Measurements from ENCODE around the gene TNS3.

TNS3 gene

GRCh38 chr7:47390914-47391313, 191.0 kb downstream of the TNS3 start:
- no peak for DNase-seq
- no peaks in the 10 kb centered on the region for H3K4me1 Mint-ChIP-seq (ENCODE audit: low read depth in 2 of 2)
- no peak overlapping the region for H3K27ac Mint-ChIP-seq
- no peak for ATAC-seq (replicated peaks)
- H3K36me3 Mint-ChIP-seq (ENCODE audit: insufficient read depth): no peaks in the 10 kb centered on the region
- no peak overlapping the region for H3K4me3 Mint-ChIP-seq
- peaks cover 4 to 5% of the 10 kb centered on the region in 2 donors for H3K9me3 Mint-ChIP-seq
- peaks cover 0 to 10% of the 10 kb centered on the region in 2 donors for H3K27me3 Mint-ChIP-seq

GRCh38 chr7:47389923-47390630, 191.8 kb downstream of the TNS3 start:
- no peaks in the 10 kb centered on the region for H3K36me3 Mint-ChIP-seq (ENCODE audit: insufficient read depth)
- ATAC-seq (replicated peaks) (no peak), DNase-seq (no peak)
- peaks cover 0 to 13% of the 10 kb centered on the region in 2 donors for H3K27me3 Mint-ChIP-seq
- no peaks in the 10 kb centered on the region for H3K4me1 Mint-ChIP-seq (ENCODE audit: low read depth in 2 of 2)
- H3K9me3 Mint-ChIP-seq: peaks cover 2 to 13% of the 10 kb centered on the region in 2 donors
- no peak overlapping the region for H3K4me3 Mint-ChIP-seq
- H3K27ac Mint-ChIP-seq: no peak overlapping the region

- Mint-ChIP-seq H3K36me3 (ENCODE audit: insufficient read depth) (no peaks in the 10 kb centered on the region), H3K4me3 (no peak overlapping the region), H3K9me3 (peaks cover 0 to 21% of the 10 kb centered on the region in 2 donors), H3K27ac (no peak overlapping the region), H3K27me3 (peaks cover 0 to 13% of the 10 kb centered on the region in 2 donors), H3K4me1 (ENCODE audit: low read depth in 2 of 2) (no peaks in the 10 kb centered on the region)
- ATAC-seq (replicated peaks): no peak
- DNase-seq: no peak
Observed at GRCh38 chr7:47389171-47389922, 192.6 kb downstream of the TNS3 start.

DNA sequence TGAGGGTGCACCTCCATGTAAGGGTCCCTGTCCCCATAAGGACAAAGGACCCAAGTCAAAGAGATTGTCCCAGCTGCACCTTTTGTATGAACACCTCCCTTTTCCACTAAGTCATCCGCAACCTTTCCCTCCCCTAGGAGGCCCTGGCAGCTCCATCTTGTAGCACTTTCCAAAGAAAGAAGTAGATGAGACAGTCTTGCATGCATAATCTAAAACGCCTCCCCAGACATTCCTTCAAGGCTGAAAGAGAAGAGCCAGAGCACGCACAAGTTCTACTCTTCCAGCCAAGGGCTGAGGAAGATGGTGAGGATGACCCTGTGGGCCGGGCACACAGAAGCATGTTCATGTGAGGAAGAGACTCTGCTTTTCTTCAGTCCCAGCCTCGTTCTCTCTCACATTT, 194.4 kb downstream of the TNS3 start:
- no peak for DNase-seq
- H3K27ac Mint-ChIP-seq: no peak overlapping the region
- H3K4me1 Mint-ChIP-seq (ENCODE audit: low read depth in 2 of 2): no peaks in the 10 kb centered on the region
- peaks cover 0 to 32% of the 10 kb centered on the region in 2 donors for H3K9me3 Mint-ChIP-seq
- H3K27me3 Mint-ChIP-seq: peaks cover 0 to 13% of the 10 kb centered on the region in 2 donors
- H3K4me3 Mint-ChIP-seq: no peak overlapping the region
- no peaks in the 10 kb centered on the region for H3K36me3 Mint-ChIP-seq (ENCODE audit: insufficient read depth)
- no peak for ATAC-seq (replicated peaks)

DNA sequence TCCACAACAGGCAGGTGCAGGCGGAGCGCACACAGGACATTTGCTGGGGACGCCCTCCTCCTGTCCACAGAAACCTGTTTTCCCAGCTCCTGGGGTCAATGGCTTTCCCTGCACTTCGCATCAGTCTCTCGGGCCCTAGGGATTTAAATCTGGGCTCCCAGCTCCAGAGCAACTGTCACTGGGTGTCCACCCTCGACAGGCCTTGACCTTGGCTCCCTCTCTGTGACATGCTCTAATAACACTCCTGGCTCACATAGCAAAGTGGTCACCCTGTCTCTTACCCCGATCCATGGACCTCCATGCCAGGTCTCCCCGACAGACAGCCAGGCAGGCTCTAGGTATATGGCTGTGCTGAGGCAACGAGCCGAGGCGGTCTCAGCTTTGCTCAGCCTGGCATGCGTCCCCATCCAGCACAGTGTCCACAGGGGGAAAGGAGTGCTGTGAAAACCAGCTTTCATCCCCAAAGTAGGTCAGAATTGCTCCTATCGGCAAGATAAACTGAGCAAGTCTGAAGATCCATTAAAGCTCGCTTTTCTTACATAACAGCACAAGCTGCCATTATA, 195.6 kb downstream of the TNS3 start:
- peaks cover 0 to 33% of the 10 kb centered on the region in 2 donors for H3K9me3 Mint-ChIP-seq
- H3K4me1 Mint-ChIP-seq (ENCODE audit: low read depth in 2 of 2): no peaks in the 10 kb centered on the region
- no peak for ATAC-seq (replicated peaks)
- DNase-seq: no peak
- H3K36me3 Mint-ChIP-seq (ENCODE audit: insufficient read depth): no peaks in the 10 kb centered on the region
- peaks cover 0 to 13% of the 10 kb centered on the region in 2 donors for H3K27me3 Mint-ChIP-seq
- H3K4me3 Mint-ChIP-seq: no peak overlapping the region
- no peak overlapping the region for H3K27ac Mint-ChIP-seq

- ATAC-seq (replicated peaks) (no peak), DNase-seq (no peak)
- Mint-ChIP-seq H3K27ac (no peak overlapping the region), H3K4me1 (ENCODE audit: low read depth in 2 of 2) (no peaks in the 10 kb centered on the region), H3K36me3 (ENCODE audit: insufficient read depth) (no peaks in the 10 kb centered on the region), H3K4me3 (no peak overlapping the region), H3K9me3 (peaks cover 0 to 33% of the 10 kb centered on the region in 2 donors), H3K27me3 (peaks cover 0 to 13% of the 10 kb centered on the region in 2 donors)
Observed at GRCh38 chr7:47385536-47386125, 196.3 kb downstream of the TNS3 start.

GRCh38 chr7:47384755-47385535, 197.0 kb downstream of the TNS3 start:
- H3K4me1 Mint-ChIP-seq (ENCODE audit: low read depth in 2 of 2): no peaks in the 10 kb centered on the region
- H3K9me3 Mint-ChIP-seq: peaks cover 0 to 33% of the 10 kb centered on the region in 2 donors
- H3K36me3 Mint-ChIP-seq (ENCODE audit: insufficient read depth): no peaks in the 10 kb centered on the region
- ATAC-seq (replicated peaks): no peak
- no peak overlapping the region for H3K27ac Mint-ChIP-seq
- peaks cover 0 to 13% of the 10 kb centered on the region in 2 donors for H3K27me3 Mint-ChIP-seq
- H3K4me3 Mint-ChIP-seq: no peak overlapping the region
- DNase-seq: no peak

DNA sequence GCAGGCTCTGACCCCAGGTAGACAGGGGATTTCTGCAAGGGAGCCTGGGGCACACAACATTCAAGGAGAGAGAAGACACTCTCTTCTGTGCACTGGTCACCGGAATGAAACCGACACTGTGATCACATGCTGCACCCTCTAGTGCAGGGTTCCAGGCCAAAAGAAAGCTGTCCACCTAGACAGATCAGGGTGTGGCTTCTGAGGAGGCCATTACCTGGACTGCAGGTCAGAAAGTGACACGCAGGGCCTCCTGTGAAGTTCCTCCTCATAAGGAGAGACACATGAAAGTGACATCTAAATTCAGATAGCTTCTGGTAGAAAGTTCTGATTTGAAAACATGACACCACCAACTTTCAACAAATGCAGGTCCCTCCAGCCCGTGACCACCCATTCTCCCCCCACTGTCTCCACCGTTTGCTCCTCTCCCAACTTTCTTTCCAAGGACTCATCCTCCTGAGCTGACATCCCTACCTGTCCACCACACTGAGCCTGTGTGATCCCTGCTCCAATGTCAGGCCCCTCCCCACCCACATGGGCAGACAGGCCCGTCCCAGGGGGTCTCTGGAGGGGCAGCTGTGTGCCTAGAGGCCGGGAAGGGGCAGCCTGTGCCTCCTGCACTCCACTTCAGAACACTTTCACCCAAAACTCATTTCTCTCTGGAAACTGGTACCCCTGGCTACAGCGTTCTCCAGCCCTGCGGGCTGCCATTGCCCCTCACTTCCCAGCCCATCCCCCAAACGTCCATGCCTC, 198.0 kb downstream of the TNS3 start:
- no peak for DNase-seq
- H3K27ac Mint-ChIP-seq: no peak overlapping the region
- H3K4me1 Mint-ChIP-seq (ENCODE audit: low read depth in 2 of 2): no peaks in the 10 kb centered on the region
- H3K27me3 Mint-ChIP-seq: peaks cover 0 to 13% of the 10 kb centered on the region in 2 donors
- H3K9me3 Mint-ChIP-seq: peaks cover 0 to 33% of the 10 kb centered on the region in 2 donors
- no peaks in the 10 kb centered on the region for H3K36me3 Mint-ChIP-seq (ENCODE audit: insufficient read depth)
- no peak overlapping the region for H3K4me3 Mint-ChIP-seq
- no peak for ATAC-seq (replicated peaks)

GRCh38 chr7:47383072-47383471, 198.8 kb downstream of the TNS3 start:
- ATAC-seq (replicated peaks) (no peak), DNase-seq (no peak)
- Mint-ChIP-seq H3K36me3 (ENCODE audit: insufficient read depth) (no peaks in the 10 kb centered on the region), H3K27me3 (peaks cover 0 to 13% of the 10 kb centered on the region in 2 donors), H3K27ac (no peak overlapping the region), H3K4me3 (no peak overlapping the region), H3K4me1 (ENCODE audit: low read depth in 2 of 2) (no peaks in the 10 kb centered on the region), H3K9me3 (peaks cover 0 to 33% of the 10 kb centered on the region in 2 donors)

DNA sequence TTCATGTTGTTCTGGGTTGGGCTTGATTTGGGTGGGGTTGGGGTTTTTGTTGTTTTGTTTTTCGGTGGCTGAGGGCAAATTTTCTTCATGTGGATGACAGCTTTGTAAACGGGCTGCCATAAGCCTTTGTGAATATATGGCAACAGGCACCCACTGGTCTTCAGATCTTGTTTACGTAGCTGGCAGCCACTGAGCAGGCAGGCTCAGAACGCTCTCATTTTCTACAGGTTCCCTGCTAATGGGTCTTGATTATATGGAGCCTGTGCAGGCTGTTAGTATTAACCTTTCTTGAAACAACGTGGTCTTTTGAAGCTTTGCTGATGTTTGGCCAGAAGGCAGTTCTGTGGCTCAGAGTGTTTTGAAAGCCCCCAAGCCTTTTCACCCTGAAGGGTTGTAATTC, 199.7 kb downstream of the TNS3 start:
- Mint-ChIP-seq H3K27ac (no peak overlapping the region), H3K36me3 (ENCODE audit: insufficient read depth) (no peaks in the 10 kb centered on the region), H3K4me1 (ENCODE audit: low read depth in 2 of 2) (no peaks in the 10 kb centered on the region), H3K9me3 (peaks cover 0 to 33% of the 10 kb centered on the region in 2 donors), H3K4me3 (no peak overlapping the region), H3K27me3 (peaks cover 0 to 13% of the 10 kb centered on the region in 2 donors)
- DNase-seq (no peak), ATAC-seq (replicated peaks) (no peak)

DNA sequence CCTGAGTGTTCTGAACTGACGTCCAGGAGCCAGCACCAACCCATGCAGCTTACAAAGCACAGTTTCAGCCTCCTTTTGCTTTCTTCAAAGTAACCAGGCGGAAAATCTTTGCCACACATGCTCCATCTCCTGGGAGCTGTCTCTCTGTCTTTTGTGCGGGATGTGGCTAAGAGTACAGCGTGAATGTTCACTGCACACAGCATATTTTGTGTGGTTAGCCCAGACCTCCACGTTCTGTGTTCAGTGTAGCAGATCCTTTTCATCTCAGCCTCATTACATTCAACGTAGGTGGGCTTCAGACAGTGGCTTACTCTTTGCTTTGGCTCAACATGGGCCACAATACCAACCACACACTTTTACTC, 200.8 kb downstream of the TNS3 start:
- peaks cover 5% of the 10 kb centered on the region in 2 donors for H3K27me3 Mint-ChIP-seq
- no peak for DNase-seq
- H3K4me1 Mint-ChIP-seq (ENCODE audit: low read depth in 2 of 2): no peaks in the 10 kb centered on the region
- no peak for ATAC-seq (replicated peaks)
- no peak overlapping the region for H3K4me3 Mint-ChIP-seq
- H3K27ac Mint-ChIP-seq: no peak overlapping the region
- H3K36me3 Mint-ChIP-seq (ENCODE audit: insufficient read depth): no peaks in the 10 kb centered on the region
- H3K9me3 Mint-ChIP-seq: peaks cover 0 to 30% of the 10 kb centered on the region in 2 donors

DNA sequence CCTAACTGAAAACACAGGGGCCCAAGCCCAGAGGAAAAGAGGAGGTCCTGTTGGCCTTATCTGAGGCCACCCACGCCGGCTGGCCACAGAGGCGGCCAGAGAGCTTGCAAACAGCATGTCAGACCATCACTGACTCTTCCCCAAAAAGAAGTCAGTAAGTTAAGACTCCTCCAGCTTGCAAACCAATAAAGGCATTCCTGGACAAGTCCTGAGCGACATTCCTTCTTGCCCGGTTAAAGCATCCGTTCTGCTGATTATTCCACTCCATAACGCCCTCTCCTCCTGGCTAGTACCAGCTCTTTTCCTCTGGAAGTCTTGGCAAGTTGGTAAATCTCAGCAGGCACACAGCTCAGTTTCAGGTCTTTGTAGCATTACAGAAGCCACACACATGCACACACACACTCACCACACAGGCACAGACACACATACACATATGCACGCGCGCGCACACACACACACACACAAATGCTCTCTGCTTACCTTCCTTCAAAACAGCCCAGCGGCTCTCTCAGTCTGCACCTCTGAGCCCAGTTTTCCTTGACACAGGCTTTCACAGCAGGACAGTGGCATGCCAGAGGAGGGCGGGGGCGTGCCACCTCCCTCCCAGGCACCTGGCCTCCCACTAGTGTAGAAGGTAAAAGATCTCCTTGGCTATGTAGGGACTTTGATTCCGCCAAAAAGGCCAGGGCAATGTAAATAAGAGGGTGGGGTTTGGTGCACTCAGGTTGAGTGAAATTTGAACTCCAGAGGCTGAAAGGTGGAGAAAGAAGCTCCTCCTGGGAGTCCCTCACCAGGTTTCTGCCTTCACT, 201.4 kb downstream of the TNS3 start:
- no peak for DNase-seq
- peaks cover 0 to 24% of the 10 kb centered on the region in 2 donors for H3K9me3 Mint-ChIP-seq
- no peak for ATAC-seq (replicated peaks)
- no peaks in the 10 kb centered on the region for H3K36me3 Mint-ChIP-seq (ENCODE audit: insufficient read depth)
- H3K27me3 Mint-ChIP-seq: peaks cover 0 to 5% of the 10 kb centered on the region in 2 donors
- no peaks in the 10 kb centered on the region for H3K4me1 Mint-ChIP-seq (ENCODE audit: low read depth in 2 of 2)
- H3K4me3 Mint-ChIP-seq: no peak overlapping the region
- H3K27ac Mint-ChIP-seq: no peak overlapping the region
